ENCODE results near the gene FCN1.

DNA sequence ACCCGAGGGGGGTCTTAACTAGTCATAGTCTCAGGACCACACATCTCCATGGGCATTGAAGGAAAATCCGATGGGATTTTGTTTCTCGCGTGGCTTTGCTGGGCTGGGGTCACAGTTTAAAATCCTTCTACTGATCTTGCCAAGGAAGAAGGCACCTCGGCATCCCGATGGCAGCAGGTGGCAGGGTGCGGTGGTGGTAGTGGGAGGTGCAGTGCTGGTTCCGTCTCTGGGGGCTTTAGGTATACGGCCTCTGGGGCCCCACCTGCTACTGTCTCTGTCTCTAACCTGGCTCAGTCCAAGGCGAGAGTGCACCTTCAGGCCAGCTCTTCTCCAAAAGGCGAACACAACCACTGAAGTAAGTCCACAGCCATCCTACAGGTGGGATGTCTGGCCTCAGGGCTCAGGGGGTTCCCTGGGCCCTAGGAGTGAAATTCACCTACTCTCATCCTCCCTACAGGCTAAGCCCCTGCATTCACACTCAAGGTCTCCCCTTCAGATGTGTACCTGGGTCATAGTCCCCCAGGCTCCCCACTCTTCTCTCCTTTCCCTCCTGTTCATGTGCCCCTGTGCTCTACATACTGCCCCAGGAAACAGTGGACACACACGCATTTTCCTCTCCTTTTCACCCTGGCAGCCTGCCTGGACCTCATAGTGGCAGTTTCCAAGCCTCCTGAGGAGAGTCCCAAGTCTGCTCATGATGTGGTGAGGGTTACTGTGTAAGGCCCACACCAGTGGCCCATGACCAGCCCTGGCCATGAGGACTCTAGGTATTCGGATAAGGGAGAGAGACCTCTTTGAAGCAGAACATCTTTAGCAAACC, 37.8 kb downstream of the FCN1 start:
- TF ChIP-seq EZH2phosphoT487 (IDR thresholded peaks at IDR 0.05; ENCODE audit: low read length) = no peak
- TF ChIP-seq, protein P1, sequence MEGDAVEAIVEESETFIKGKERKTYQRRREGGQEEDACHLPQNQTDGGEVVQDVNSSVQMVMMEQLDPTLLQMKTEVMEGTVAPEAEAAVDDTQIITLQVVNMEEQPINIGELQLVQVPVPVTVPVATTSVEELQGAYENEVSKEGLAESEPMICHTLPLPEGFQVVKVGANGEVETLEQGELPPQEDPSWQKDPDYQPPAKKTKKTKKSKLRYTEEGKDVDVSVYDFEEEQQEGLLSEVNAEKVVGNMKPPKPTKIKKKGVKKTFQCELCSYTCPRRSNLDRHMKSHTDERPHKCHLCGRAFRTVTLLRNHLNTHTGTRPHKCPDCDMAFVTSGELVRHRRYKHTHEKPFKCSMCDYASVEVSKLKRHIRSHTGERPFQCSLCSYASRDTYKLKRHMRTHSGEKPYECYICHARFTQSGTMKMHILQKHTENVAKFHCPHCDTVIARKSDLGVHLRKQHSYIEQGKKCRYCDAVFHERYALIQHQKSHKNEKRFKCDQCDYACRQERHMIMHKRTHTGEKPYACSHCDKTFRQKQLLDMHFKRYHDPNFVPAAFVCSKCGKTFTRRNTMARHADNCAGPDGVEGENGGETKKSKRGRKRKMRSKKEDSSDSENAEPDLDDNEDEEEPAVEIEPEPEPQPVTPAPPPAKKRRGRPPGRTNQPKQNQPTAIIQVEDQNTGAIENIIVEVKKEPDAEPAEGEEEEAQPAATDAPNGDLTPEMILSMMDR (IDR thresholded peaks at IDR 0.05; ENCODE audit: low read length) = no peak
